WTC11 (cell line): ENCODE measurements around the gene ATG16L1. TPM values are rescaled to one million over a fixed set of nuclear protein-coding genes. Genes with fewer than 3 reads are reported as not detected.

Source experiments
- ATAC-seq: fragments of 200-7000 bp; cut with Tn5 transposase; 2 replicates; pipeline ENCODE4 v1.10.0; 2021; ENCODE audit warnings: mild to moderate bottlenecking, moderate library complexity
- CTCF ChIA-PET: fragments of 300-600 bp; sonication (Branson Sonifier 250); formaldehyde crosslinking; loops from one replicate; lab custom pipeline; 2021; ENCODE audit warnings: antibody characterized with exemption; lab: Charles Lee
- POLR2A ChIA-PET: fragments of 350-600 bp; sonication (Branson Sonifier 250); formaldehyde crosslinking; loops from one replicate; lab custom pipeline; 2021; ENCODE audit warnings: antibody characterized with exemption; lab: Charles Lee
- DNase-seq: peaks from one replicate; pipeline ENCODE4 v3.0.0; 2021; ENCODE audit warnings: low spot score
- H3K27ac Mint-ChIP-seq: 2 replicates; pipeline ENCODE4 v1.8.0; 2021; ENCODE audit warnings: mixed read lengths
- H3K27me3 Mint-ChIP-seq: 2 replicates; pipeline ENCODE4 v1.8.0; 2021; ENCODE audit warnings: low read depth, mild to moderate bottlenecking, moderate library complexity, mixed read lengths
- H3K36me3 Mint-ChIP-seq: 2 replicates; pipeline ENCODE4 v1.8.0; 2021; ENCODE audit warnings: mixed read lengths
- H3K4me1 Mint-ChIP-seq: 2 replicates; pipeline ENCODE4 v1.8.0; 2022; ENCODE audit warnings: mixed read lengths
- H3K4me3 Mint-ChIP-seq: 2 replicates; pipeline ENCODE4 v1.8.0; 2021; ENCODE audit warnings: mild to moderate bottlenecking, moderate library complexity, mixed read lengths
- H3K9me3 Mint-ChIP-seq: 2 replicates; pipeline ENCODE4 v1.8.0; 2021; ENCODE audit warnings: mixed read lengths
- FOXK1 ChIP-seq: sonication (generic); formaldehyde crosslinking; IDR thresholded peaks from 2 replicates; pipeline ENCODE4 v1.8.0; 2022; ENCODE audit warnings: mild to moderate bottlenecking, moderate library complexity, missing genetic modification reagents
- GRHL2 ChIP-seq: fragments of 250-450 bp; sonication (Bioruptor Pico); IDR thresholded peaks from 2 replicates; pipeline ENCODE4 v1.8.0; 2022; ENCODE audit warnings: mild to moderate bottlenecking, moderate library complexity; ENCODE audit not compliant: insufficient replicate concordance, severe bottlenecking
- JUN ChIP-seq: sonication (generic); formaldehyde crosslinking; IDR thresholded peaks from 2 replicates; pipeline ENCODE4 v1.8.0; 2023; ENCODE audit warnings: mild to moderate bottlenecking, missing genetic modification reagents
- NFATC4 ChIP-seq: fragments of 250-450 bp; sonication (Bioruptor Pico); IDR thresholded peaks from 2 replicates; pipeline ENCODE4 v1.9.0; 2021; ENCODE audit warnings: mild to moderate bottlenecking
- PRRX2 ChIP-seq: fragments of 250-450 bp; sonication (Bioruptor Pico); IDR thresholded peaks from 2 replicates; pipeline ENCODE4 v1.8.0; 2021; ENCODE audit warnings: mild to moderate bottlenecking
- TCF7 ChIP-seq: sonication (generic); formaldehyde crosslinking; IDR thresholded peaks from 2 replicates; pipeline ENCODE4 v1.8.0; 2022; ENCODE audit warnings: mild to moderate bottlenecking, low read depth, missing genetic modification reagents, moderate library complexity
- TEAD4 ChIP-seq: sonication (generic); formaldehyde crosslinking; IDR thresholded peaks from 2 replicates; pipeline ENCODE4 v1.8.0; 2022; ENCODE audit warnings: mild to moderate bottlenecking, missing genetic modification reagents
- ZBTB21 ChIP-seq: sonication (generic); formaldehyde crosslinking; IDR thresholded peaks from 2 replicates; pipeline ENCODE4 v1.8.1; 2023; ENCODE audit warnings: mild to moderate bottlenecking, missing genetic modification reagents, borderline replicate concordance
- ZNF121 ChIP-seq: sonication (generic); formaldehyde crosslinking; IDR thresholded peaks from 2 replicates; pipeline ENCODE4 v1.8.0; 2023; ENCODE audit warnings: missing genetic modification reagents
- ZNF281 ChIP-seq: sonication (generic); formaldehyde crosslinking; IDR thresholded peaks from 2 replicates; pipeline ENCODE4 v1.8.0; 2023; ENCODE audit warnings: mild to moderate bottlenecking, missing genetic modification reagents
- ZNF532 ChIP-seq: fragments of 250-450 bp; sonication (Bioruptor Pico); IDR thresholded peaks from 2 replicates; pipeline ENCODE4 v1.9.0; 2021; ENCODE audit warnings: mild to moderate bottlenecking, borderline replicate concordance
- total RNA-seq: library from RNA; stranded (reverse); gene quantifications from 3 replicates; pipeline ENCODE4 v1.2.3, GENCODE V29; 2021
- TF ChIP-seq, protein P1 (sequence below): sonication (generic); formaldehyde crosslinking; conservative IDR thresholded peaks from 2 replicates; pipeline ENCODE4 v1.8.1; 2023; ENCODE audit warnings: mild to moderate bottlenecking, low read depth, missing genetic modification reagents, moderate library complexity
- TF ChIP-seq, protein P2 (sequence below): sonication (generic); formaldehyde crosslinking; IDR thresholded peaks from 2 replicates; pipeline ENCODE4 v1.8.1; 2023; ENCODE audit warnings: mild to moderate bottlenecking, missing genetic modification reagents
- TF ChIP-seq, protein P3 (sequence below): sonication (generic); formaldehyde crosslinking; IDR thresholded peaks from 2 replicates; pipeline ENCODE4 v1.8.0; 2022; ENCODE audit warnings: mild to moderate bottlenecking, missing genetic modification reagents
- TF ChIP-seq, protein P4 (sequence below): sonication (generic); formaldehyde crosslinking; IDR thresholded peaks from 2 replicates; pipeline ENCODE4 v1.8.1; 2023; ENCODE audit warnings: mild to moderate bottlenecking, missing genetic modification reagents, borderline replicate concordance

Gene ATG16L1
- total RNA-seq, 1 experiment from 2014 or later, result 31.8 TPM

DNA sequence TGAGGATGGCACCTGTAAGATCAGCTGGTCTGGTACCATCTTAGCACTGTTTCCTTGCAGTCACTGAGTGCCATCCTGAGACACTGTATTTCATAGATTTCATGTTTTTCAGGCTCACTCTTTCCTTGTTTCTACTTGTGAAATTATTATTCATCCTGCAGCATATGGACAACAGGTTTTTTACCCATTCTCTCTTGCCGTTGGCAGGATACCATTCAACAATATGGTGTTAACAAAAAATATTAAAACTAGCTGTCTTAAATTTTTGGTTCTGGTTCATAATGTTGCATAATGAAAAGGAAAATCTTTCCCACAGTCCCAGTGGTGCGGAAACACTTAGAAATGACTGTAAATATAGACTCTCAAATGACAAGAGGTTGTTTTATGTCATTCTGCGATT is 23.1 kb upstream of the ATG16L1 start (continued):
- TF ChIP-seq ZBTB21 (CRISPR knock-in tag) (no peak), FOXK1 (no peak)
- TF ChIP-seq, protein P1, sequence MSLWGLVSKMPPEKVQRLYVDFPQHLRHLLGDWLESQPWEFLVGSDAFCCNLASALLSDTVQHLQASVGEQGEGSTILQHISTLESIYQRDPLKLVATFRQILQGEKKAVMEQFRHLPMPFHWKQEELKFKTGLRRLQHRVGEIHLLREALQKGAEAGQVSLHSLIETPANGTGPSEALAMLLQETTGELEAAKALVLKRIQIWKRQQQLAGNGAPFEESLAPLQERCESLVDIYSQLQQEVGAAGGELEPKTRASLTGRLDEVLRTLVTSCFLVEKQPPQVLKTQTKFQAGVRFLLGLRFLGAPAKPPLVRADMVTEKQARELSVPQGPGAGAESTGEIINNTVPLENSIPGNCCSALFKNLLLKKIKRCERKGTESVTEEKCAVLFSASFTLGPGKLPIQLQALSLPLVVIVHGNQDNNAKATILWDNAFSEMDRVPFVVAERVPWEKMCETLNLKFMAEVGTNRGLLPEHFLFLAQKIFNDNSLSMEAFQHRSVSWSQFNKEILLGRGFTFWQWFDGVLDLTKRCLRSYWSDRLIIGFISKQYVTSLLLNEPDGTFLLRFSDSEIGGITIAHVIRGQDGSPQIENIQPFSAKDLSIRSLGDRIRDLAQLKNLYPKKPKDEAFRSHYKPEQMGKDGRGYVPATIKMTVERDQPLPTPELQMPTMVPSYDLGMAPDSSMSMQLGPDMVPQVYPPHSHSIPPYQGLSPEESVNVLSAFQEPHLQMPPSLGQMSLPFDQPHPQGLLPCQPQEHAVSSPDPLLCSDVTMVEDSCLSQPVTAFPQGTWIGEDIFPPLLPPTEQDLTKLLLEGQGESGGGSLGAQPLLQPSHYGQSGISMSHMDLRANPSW (CRISPR knock-in tag), result no peak
- TF ChIP-seq, protein P2, sequence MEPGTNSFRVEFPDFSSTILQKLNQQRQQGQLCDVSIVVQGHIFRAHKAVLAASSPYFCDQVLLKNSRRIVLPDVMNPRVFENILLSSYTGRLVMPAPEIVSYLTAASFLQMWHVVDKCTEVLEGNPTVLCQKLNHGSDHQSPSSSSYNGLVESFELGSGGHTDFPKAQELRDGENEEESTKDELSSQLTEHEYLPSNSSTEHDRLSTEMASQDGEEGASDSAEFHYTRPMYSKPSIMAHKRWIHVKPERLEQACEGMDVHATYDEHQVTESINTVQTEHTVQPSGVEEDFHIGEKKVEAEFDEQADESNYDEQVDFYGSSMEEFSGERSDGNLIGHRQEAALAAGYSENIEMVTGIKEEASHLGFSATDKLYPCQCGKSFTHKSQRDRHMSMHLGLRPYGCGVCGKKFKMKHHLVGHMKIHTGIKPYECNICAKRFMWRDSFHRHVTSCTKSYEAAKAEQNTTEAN (CRISPR knock-in tag), result no peak
- TF ChIP-seq, all 79 proteins: peak for 0

- ChIA-PET CTCF (interaction anchor here (3.1 kb wide), 1 partner anchor 17 kb away, joined by 13 read pairs; the partner anchor contains the start of gene ATG16L1), POLR2A (interaction anchor here (0.6 kb wide), 1 partner anchor 10 kb away, joined by 4 read pairs; no protein-coding TSS in a partner anchor)
- ATAC-seq, result no peak
- Mint-ChIP-seq H3K27ac (no peak overlapping the region), H3K4me1 (no peaks in the 10 kb centered on the region), H3K36me3 (no peaks in the 10 kb centered on the region), H3K9me3 (peaks cover 4% of the 10 kb centered on the region; the same call in 1 of the 2 replicates), H3K27me3 (no peaks in the 10 kb centered on the region), H3K4me3 (no peak overlapping the region)
- TF ChIP-seq ZNF121 (CRISPR knock-in tag) (no peak), GRHL2 (no peak), TCF7 (CRISPR knock-in tag) (no peak), ZNF281 (CRISPR knock-in tag) (no peak), JUN (CRISPR knock-in tag) (no peak), PRRX2 (CRISPR knock-in tag) (no peak), NFATC4 (CRISPR knock-in tag) (no peak), TEAD4 (CRISPR knock-in tag) (no peak), ZBTB21 (CRISPR knock-in tag) (no peak), ZNF532 (no peak)
- TF ChIP-seq, protein P3, sequence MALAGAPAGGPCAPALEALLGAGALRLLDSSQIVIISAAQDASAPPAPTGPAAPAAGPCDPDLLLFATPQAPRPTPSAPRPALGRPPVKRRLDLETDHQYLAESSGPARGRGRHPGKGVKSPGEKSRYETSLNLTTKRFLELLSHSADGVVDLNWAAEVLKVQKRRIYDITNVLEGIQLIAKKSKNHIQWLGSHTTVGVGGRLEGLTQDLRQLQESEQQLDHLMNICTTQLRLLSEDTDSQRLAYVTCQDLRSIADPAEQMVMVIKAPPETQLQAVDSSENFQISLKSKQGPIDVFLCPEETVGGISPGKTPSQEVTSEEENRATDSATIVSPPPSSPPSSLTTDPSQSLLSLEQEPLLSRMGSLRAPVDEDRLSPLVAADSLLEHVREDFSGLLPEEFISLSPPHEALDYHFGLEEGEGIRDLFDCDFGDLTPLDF (CRISPR knock-in tag), result no peak
- TF ChIP-seq, protein P4, sequence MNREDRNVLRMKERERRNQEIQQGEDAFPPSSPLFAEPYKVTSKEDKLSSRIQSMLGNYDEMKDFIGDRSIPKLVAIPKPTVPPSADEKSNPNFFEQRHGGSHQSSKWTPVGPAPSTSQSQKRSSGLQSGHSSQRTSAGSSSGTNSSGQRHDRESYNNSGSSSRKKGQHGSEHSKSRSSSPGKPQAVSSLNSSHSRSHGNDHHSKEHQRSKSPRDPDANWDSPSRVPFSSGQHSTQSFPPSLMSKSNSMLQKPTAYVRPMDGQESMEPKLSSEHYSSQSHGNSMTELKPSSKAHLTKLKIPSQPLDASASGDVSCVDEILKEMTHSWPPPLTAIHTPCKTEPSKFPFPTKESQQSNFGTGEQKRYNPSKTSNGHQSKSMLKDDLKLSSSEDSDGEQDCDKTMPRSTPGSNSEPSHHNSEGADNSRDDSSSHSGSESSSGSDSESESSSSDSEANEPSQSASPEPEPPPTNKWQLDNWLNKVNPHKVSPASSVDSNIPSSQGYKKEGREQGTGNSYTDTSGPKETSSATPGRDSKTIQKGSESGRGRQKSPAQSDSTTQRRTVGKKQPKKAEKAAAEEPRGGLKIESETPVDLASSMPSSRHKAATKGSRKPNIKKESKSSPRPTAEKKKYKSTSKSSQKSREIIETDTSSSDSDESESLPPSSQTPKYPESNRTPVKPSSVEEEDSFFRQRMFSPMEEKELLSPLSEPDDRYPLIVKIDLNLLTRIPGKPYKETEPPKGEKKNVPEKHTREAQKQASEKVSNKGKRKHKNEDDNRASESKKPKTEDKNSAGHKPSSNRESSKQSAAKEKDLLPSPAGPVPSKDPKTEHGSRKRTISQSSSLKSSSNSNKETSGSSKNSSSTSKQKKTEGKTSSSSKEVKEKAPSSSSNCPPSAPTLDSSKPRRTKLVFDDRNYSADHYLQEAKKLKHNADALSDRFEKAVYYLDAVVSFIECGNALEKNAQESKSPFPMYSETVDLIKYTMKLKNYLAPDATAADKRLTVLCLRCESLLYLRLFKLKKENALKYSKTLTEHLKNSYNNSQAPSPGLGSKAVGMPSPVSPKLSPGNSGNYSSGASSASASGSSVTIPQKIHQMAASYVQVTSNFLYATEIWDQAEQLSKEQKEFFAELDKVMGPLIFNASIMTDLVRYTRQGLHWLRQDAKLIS (CRISPR knock-in tag), result no peak
- DNase-seq, result no peak
Measured at GRCh38 chr2:233233618-233234230, 17.7 kb upstream of the ATG16L1 start.
